ENCODE measurements around the gene ACTR5. TPM values are rescaled to one million over a fixed set of nuclear protein-coding genes. Genes with fewer than 3 reads are reported as not detected.
A peak's percentile ranks its signal among the peaks of the same experiment; 100 is the strongest.
"Not testable (repeated sequence)": the region's sequence is repeated elsewhere in the genome, so short reads cannot be mapped to it uniquely, and the experiment has no call there.

Gene ACTR5
- polyA plus RNA-seq, 1 donor: 10.6 TPM

GRCh38 chr20:38804682-38805501, 56.6 kb downstream of the ACTR5 start:
- DNase-seq: no peak

- DNase-seq: peak; percentile 53
Observed at GRCh38 chr20:38805502-38805957, 57.3 kb downstream of the ACTR5 start, which contains the start of gene PPP1R16B. TSS of gene PPP1R16B (plus strand) at chr20:38805697. CDS start at chr20:38835926, 30,229 bp downstream.

- no peak for DNase-seq
Observed at GRCh38 chr20:38805958-38806854, 57.9 kb downstream of the ACTR5 start.

GRCh38 chr20:38806855-38807655, 58.8 kb downstream of the ACTR5 start:
- no peak for DNase-seq

- no peak for DNase-seq
Observed at GRCh38 chr20:38809942-38810341, 61.7 kb downstream of the ACTR5 start.

GRCh38 chr20:38810926-38811630, 62.8 kb downstream of the ACTR5 start:
- DNase-seq: no peak

GRCh38 chr20:38811769-38812168, 63.5 kb downstream of the ACTR5 start:
- DNase-seq: no peak

- DNase-seq: no peak
Observed at GRCh38 chr20:38812182-38812581, 63.9 kb downstream of the ACTR5 start.

- DNase-seq: no peak
Observed at GRCh38 chr20:38812709-38813573, 64.7 kb downstream of the ACTR5 start.

- not testable (repeated sequence) for DNase-seq
Observed at GRCh38 chr20:38813574-38813962, 65.3 kb downstream of the ACTR5 start.

- DNase-seq: no peak
Observed at GRCh38 chr20:38815446-38815845, 67.2 kb downstream of the ACTR5 start.

GRCh38 chr20:38818113-38819065, 70.1 kb downstream of the ACTR5 start:
- no peak for DNase-seq

Other genes with a start within 250 kb of the ACTR5 start
- gene ADIG, start 167.3 kb upstream of the ACTR5 start, polyA plus RNA-seq (ENCODE audit: insufficient read length): not detected
- gene ARHGAP40, start 146.7 kb upstream of the ACTR5 start, polyA plus RNA-seq (ENCODE audit: insufficient read length): 1.2 TPM
- 1.6 TPM for gene SLC32A1, start 24.0 kb upstream of the ACTR5 start, polyA plus RNA-seq (ENCODE audit: insufficient read length)
- gene PPP1R16B, start 57.2 kb downstream of the ACTR5 start, polyA plus RNA-seq (ENCODE audit: insufficient read length): 6.9 TPM
- gene FAM83D, start 178.0 kb downstream of the ACTR5 start, polyA plus RNA-seq (ENCODE audit: insufficient read length): 20.0 TPM
- 19.9 TPM for gene DHX35, start 213.9 kb downstream of the ACTR5 start, polyA plus RNA-seq (ENCODE audit: insufficient read length)